ENCODE measurements around the gene FRZB. TPM values are rescaled to one million over a fixed set of nuclear protein-coding genes. Genes with fewer than 3 reads are reported as not detected.

FRZB gene
- total RNA-seq, 1 donor from 2014 or later: 2.2 TPM

- no peak for DNase-seq
- H3K4me3 Mint-ChIP-seq (ENCODE audit: unreplicated experiment): no peak overlapping the region
- no peaks in the 10 kb centered on the region for H3K9me3 Mint-ChIP-seq (ENCODE audit: unreplicated experiment)
- H3K36me3 Mint-ChIP-seq (ENCODE audit: unreplicated experiment): no peaks in the 10 kb centered on the region
- peaks cover 12% of the 10 kb centered on the region for H3K4me1 Mint-ChIP-seq (ENCODE audit: low read depth, unreplicated experiment)
- peak overlapping the region; percentile 45 for H3K27ac Mint-ChIP-seq (ENCODE audit: unreplicated experiment)
- TF ChIP-seq, protein P1, sequence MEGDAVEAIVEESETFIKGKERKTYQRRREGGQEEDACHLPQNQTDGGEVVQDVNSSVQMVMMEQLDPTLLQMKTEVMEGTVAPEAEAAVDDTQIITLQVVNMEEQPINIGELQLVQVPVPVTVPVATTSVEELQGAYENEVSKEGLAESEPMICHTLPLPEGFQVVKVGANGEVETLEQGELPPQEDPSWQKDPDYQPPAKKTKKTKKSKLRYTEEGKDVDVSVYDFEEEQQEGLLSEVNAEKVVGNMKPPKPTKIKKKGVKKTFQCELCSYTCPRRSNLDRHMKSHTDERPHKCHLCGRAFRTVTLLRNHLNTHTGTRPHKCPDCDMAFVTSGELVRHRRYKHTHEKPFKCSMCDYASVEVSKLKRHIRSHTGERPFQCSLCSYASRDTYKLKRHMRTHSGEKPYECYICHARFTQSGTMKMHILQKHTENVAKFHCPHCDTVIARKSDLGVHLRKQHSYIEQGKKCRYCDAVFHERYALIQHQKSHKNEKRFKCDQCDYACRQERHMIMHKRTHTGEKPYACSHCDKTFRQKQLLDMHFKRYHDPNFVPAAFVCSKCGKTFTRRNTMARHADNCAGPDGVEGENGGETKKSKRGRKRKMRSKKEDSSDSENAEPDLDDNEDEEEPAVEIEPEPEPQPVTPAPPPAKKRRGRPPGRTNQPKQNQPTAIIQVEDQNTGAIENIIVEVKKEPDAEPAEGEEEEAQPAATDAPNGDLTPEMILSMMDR (IDR thresholded peaks at IDR 0.05; ENCODE audit: partially characterized antibody, unreplicated experiment): no peak
- no peaks in the 10 kb centered on the region for H3K27me3 Mint-ChIP-seq (ENCODE audit: unreplicated experiment)
Observed at GRCh38 chr2:182831101-182831500, 35.3 kb downstream of the FRZB start.

DNA sequence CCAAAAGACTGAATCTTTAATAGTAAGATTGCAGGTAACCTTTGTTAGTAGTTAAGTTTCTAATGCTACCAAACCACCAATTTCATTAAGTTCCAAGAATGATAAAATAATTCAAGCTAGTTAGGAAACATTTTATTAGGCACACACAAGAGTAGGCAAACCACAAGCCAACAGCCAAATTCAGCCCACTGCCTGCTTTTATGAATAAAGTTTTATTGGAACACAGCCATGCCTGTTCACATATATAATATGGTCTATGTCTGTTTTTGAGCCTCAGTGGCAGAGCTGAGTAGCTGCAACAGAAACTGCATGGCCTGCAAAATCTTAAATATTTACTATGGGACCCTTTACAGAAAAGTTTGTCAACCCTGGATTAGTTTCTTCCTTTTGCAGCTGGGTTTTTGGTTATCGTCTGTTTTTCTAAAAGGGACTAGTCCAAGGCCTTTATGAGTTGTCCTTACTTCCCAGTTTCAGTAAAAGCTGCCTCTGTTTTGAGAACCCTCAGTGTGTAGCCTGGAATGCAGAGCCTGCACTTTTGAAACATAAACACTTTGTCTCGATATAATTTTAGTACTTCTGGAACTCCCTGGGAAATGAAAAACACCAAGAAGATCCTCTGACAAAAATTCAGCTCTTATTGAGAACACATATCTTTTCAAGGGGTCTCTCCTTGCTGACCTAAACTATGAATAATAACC lies 39.1 kb downstream of the FRZB start:
- no peak for DNase-seq
- TF ChIP-seq, protein P1 (IDR thresholded peaks at IDR 0.05; ENCODE audit: partially characterized antibody, unreplicated experiment): no peak
- no peaks in the 10 kb centered on the region for H3K9me3 Mint-ChIP-seq (ENCODE audit: unreplicated experiment)
- no peak overlapping the region for H3K4me3 Mint-ChIP-seq (ENCODE audit: unreplicated experiment)
- H3K27me3 Mint-ChIP-seq (ENCODE audit: unreplicated experiment): no peaks in the 10 kb centered on the region
- peaks cover 12% of the 10 kb centered on the region for H3K4me1 Mint-ChIP-seq (ENCODE audit: low read depth, unreplicated experiment)
- no peak overlapping the region for H3K27ac Mint-ChIP-seq (ENCODE audit: unreplicated experiment)
- H3K36me3 Mint-ChIP-seq (ENCODE audit: unreplicated experiment): no peaks in the 10 kb centered on the region

- no peaks in the 10 kb centered on the region for H3K27me3 Mint-ChIP-seq (ENCODE audit: unreplicated experiment)
- H3K27ac Mint-ChIP-seq (ENCODE audit: unreplicated experiment): no peak overlapping the region
- no peak overlapping the region for H3K4me3 Mint-ChIP-seq (ENCODE audit: unreplicated experiment)
- no peaks in the 10 kb centered on the region for H3K36me3 Mint-ChIP-seq (ENCODE audit: unreplicated experiment)
- H3K9me3 Mint-ChIP-seq (ENCODE audit: unreplicated experiment): no peaks in the 10 kb centered on the region
- peaks cover 8% of the 10 kb centered on the region for H3K4me1 Mint-ChIP-seq (ENCODE audit: low read depth, unreplicated experiment)
- DNase-seq: no peak
- TF ChIP-seq, protein P1 (IDR thresholded peaks at IDR 0.05; ENCODE audit: partially characterized antibody, unreplicated experiment): no peak
Observed at GRCh38 chr2:182826496-182826895, 39.9 kb downstream of the FRZB start.

GRCh38 chr2:182826064-182826463 lies 40.4 kb downstream of the FRZB start:
- TF ChIP-seq, protein P1 (IDR thresholded peaks at IDR 0.05; ENCODE audit: partially characterized antibody, unreplicated experiment): no peak
- H3K27ac Mint-ChIP-seq (ENCODE audit: unreplicated experiment): no peak overlapping the region
- DNase-seq: no peak
- H3K9me3 Mint-ChIP-seq (ENCODE audit: unreplicated experiment): no peaks in the 10 kb centered on the region
- no peaks in the 10 kb centered on the region for H3K36me3 Mint-ChIP-seq (ENCODE audit: unreplicated experiment)
- no peaks in the 10 kb centered on the region for H3K27me3 Mint-ChIP-seq (ENCODE audit: unreplicated experiment)
- H3K4me1 Mint-ChIP-seq (ENCODE audit: low read depth, unreplicated experiment): peaks cover 8% of the 10 kb centered on the region
- no peak overlapping the region for H3K4me3 Mint-ChIP-seq (ENCODE audit: unreplicated experiment)

GRCh38 chr2:182824767-182825158 lies 41.7 kb downstream of the FRZB start:
- Mint-ChIP-seq H3K9me3 (ENCODE audit: unreplicated experiment) (no peaks in the 10 kb centered on the region), H3K4me3 (ENCODE audit: unreplicated experiment) (no peak overlapping the region), H3K27me3 (ENCODE audit: unreplicated experiment) (no peaks in the 10 kb centered on the region), H3K36me3 (ENCODE audit: unreplicated experiment) (no peaks in the 10 kb centered on the region), H3K27ac (ENCODE audit: unreplicated experiment) (no peak overlapping the region), H3K4me1 (ENCODE audit: low read depth, unreplicated experiment) (peaks cover 3% of the 10 kb centered on the region)
- TF ChIP-seq, protein P1 (IDR thresholded peaks at IDR 0.05; ENCODE audit: partially characterized antibody, unreplicated experiment): no peak
- no peak for DNase-seq

All from glutamatergic neuron (in vitro differentiated cells).